ES-I3 (cell line): Measurements from ENCODE around the gene PLCG1.

ENCODE experiments used
- H3K36me3 ChIP-seq: 2 replicates; pipeline ENCODE4 v1.6.1; 2013; ENCODE audit warnings: mild to moderate bottlenecking, low read length, control low read depth, moderate library complexity; ENCODE audit not compliant: insufficient read depth
- H3K4me1 ChIP-seq: 2 replicates; pipeline ENCODE4 v1.6.1; 2013; ENCODE audit warnings: mild to moderate bottlenecking, control low read depth, low read length; ENCODE audit not compliant: insufficient read depth
- H3K9ac ChIP-seq: 2 replicates; pipeline ENCODE4 v1.6.1; 2013; ENCODE audit warnings: low read depth, mild to moderate bottlenecking, low read length, moderate library complexity
- H3K9me3 ChIP-seq: 2 replicates; pipeline ENCODE4 v1.6.1; 2013; ENCODE audit warnings: mild to moderate bottlenecking, low read length, moderate library complexity; ENCODE audit not compliant: control insufficient read depth, insufficient read depth

The PLCG1 gene

DNA sequence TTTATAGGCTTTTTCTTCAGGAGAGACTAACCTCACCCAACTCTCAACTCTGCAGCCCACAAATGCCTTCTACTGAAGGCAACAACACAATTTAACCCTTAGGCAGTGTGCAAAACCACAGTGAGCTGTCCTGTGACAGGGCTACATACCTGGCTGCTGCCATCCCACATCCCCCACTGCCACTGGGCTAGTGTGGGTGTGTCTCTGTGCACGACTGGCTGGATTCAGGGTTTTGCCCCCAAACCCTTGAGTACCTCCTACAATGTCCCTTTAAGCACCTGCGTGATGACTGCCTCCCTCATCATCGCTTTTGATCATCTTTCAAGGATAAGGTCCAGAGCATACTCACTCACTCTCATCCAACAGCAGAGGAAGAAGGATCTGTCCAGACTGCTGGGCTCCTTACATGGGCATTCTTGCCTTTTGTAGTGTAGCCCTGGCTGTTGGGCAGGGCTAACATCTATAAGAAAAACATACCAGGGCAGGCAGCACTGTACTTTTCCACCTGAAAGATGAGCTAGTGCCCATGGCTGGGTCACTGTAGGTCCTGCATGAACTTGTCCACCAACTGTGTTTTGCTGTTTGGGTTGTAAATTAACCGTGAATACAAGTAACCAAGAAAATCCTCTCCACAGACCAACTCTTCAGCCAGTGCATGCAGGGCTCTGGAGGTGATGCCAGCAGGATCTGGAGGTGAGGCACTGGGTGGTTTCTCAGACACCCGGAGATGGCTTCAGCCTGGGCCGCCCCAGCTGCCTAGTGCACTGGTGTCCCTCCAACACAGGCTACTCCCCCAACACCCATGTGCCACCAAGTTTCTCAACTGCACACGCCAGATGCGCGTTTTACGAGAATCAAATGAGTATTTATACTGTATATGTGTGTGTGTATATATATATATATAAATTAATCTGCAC is 45.2 kb downstream of the PLCG1 start:
- H3K4me1 ChIP-seq, result no peaks in the 10 kb centered on the region; the same call in 1 of the 2 replicates
- no peaks in the 10 kb centered on the region for H3K36me3 ChIP-seq
- H3K9ac ChIP-seq, result no peak overlapping the region
- H3K9me3 ChIP-seq, result no peaks in the 10 kb centered on the region; the same call in 1 of the 2 replicates

DNA sequence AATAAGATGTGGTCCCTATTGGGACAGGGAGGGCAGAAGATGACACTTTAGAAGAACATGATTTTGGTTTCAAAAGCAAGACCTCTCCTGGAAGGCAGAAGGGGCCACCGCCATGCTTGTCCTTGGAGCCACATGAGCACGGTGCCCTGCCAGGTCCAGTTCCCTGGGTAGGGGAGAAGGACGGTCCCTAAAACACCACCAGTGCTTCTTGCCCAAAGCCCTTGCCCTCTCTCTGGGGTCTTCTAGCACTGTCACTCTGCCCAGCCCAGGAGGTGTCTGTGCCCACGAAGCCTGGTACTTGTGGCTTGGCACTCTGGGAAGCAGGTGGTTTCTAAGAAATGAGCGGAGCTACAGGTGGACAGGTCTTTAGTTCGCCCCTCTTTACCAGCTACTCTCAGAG is 46.0 kb downstream of the PLCG1 start:
- Histone ChIP-seq H3K9me3 (no peaks in the 10 kb centered on the region; the same call in 1 of the 2 replicates), H3K9ac (no peak overlapping the region), H3K4me1 (no peaks in the 10 kb centered on the region), H3K36me3 (no peaks in the 10 kb centered on the region)

DNA sequence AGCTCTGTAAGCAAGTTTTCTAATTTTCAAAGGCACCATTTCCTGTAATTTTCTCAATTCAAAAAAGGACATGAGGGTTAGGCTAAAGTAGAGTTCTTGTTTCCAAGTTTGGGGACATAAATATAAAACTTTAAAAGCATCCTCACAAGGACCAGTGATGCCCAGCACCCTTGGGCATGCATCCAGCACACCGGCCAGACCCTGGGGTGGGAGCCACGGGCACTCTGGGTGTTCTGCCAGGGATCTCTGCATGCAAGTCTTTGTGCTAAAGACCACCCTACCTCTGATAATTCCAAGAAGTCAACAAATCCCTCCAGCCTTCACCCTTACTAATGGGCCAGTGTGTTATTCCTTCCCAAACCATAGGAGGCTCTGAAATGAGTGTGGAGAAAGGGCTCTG is 46.5 kb downstream of the PLCG1 start:
- no peaks in the 10 kb centered on the region for H3K36me3 ChIP-seq
- H3K9me3 ChIP-seq, result no peaks in the 10 kb centered on the region; the same call in 1 of the 2 replicates
- no peaks in the 10 kb centered on the region for H3K4me1 ChIP-seq
- H3K9ac ChIP-seq, result no peak overlapping the region

DNA sequence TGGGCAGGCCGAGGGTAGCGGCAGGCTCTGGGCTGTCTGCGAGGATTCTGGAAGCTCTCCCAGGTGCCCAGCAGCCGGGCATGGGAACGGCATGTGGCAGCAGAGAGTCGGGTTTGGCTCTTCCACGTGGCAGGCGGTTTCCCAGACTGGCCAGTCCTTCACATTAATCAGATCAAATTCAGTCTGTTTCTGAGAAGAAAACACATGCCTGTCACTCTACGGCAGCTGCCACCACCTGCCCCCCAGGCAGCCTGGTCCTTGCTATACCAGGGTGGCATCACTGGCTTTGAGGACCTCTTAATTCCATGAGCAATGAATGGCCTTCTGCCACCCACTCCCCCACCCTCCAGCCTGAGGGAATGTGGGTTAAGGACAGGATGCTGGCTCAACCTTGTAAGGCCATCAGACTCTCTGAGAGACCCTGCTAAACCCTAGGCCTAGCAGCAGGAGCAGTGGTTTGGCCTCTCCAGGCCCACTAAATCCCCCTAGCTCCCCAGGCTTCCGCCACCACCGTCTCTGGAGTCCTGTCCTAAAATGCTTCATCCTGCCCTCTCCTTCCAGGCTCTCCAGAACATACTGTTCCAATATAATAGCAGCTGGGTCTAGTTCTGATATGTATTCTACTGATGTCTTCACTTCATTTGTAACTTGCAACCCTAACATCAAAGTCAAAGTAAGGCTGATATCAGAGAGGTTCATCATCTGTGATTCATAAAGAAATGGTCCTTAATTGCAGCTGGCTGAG is 47.8 kb downstream of the PLCG1 start:
- Histone ChIP-seq H3K9ac (no peak overlapping the region), H3K4me1 (no peaks in the 10 kb centered on the region), H3K36me3 (no peaks in the 10 kb centered on the region), H3K9me3 (no peaks in the 10 kb centered on the region; the same call in 1 of the 2 replicates)

DNA sequence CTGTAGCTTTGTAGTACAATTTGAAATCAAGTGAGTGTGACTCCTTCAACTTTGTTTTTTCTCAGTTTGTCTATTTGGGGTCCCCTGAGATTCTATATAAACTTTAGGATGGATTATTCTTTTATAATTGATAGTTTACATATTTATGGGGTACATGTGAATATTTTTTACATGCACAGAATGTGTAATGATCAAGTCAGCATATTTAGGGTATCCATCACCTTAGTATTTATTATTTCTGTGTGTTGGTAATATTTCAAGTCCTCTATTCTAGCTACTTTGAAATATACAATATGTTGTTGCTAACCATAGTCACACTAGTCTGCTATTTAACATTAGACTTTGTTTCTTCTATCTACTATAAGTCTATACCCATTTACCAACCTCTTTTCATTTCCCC is 50.3 kb downstream of the PLCG1 start:
- H3K4me1 ChIP-seq, result no peaks in the 10 kb centered on the region
- H3K9ac ChIP-seq, result no peak overlapping the region
- H3K9me3 ChIP-seq, result no peaks in the 10 kb centered on the region; the same call in 1 of the 2 replicates
- H3K36me3 ChIP-seq, result no peaks in the 10 kb centered on the region

DNA sequence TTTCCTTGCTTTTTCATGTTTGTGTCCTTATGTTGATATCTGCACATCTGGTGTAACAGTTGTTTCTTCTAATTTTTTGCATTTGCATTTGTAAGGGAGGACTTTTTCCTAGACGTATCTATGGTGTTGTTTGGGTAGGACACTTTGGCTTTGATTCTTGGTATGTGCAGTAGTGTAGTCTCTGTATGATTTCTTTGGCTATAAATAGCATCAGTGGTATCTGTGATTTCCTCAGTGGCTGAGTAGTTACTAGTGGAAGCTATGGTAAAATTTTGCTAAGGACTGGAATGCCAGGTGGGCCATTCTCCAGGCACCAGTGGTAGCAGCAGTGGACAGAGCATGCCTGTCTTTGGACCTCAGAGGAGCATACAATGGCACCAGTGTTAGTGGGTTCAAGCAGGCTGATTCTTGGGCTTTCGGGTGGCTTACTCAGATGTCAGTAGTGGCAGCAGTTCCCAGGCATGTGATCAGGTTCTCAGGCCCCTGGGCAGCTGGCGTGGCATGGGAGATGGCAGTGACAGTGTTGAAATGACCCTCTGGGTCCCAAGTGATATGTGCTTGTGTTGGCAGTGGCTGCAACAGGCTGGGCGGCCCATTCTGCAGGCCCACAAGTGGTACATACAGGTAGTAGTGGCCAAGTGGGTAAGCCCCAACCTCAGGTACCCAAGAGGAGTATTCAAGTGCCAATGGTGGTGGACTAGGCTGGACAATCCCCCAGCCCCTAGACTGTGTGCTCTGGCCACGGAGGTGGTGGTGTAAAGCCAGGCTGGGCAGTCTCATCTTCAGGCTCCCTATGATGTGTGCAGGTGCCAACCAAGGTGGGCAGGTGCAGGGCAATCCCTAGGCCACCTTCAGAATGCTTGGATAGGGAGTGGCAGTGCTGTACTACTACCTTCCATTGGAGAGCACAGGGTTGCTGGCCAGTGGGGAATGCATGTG is 54.5 kb downstream of the PLCG1 start:
- Histone ChIP-seq H3K9me3 (peaks cover 2% of the 10 kb centered on the region; the same call in 1 of the 2 replicates), H3K4me1 (no peaks in the 10 kb centered on the region), H3K9ac (no peak overlapping the region), H3K36me3 (no peaks in the 10 kb centered on the region)

DNA sequence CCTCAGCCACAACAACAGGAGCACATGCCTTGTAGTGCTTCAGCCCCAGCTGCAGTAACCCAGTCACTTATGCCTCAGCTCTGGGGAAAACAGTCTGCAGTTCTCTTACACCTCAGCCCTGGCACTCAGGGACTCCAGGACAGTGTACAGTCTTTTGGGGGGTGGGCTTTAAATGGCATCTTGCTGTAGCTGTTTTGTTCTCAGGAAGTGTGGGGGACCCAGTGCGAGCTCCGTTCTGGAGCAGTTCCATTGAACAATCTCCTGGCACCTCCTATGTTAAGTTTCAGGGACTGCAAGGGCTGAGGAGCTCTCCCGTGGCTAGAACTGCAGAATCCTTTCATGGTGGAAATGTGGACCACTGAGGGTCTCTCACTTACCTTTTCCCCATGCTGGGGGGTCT is 55.2 kb downstream of the PLCG1 start:
- no peaks in the 10 kb centered on the region for H3K36me3 ChIP-seq
- no peak overlapping the region for H3K9ac ChIP-seq
- no peaks in the 10 kb centered on the region for H3K4me1 ChIP-seq
- H3K9me3 ChIP-seq, result peaks cover 3% of the 10 kb centered on the region; the same call in 1 of the 2 replicates

DNA sequence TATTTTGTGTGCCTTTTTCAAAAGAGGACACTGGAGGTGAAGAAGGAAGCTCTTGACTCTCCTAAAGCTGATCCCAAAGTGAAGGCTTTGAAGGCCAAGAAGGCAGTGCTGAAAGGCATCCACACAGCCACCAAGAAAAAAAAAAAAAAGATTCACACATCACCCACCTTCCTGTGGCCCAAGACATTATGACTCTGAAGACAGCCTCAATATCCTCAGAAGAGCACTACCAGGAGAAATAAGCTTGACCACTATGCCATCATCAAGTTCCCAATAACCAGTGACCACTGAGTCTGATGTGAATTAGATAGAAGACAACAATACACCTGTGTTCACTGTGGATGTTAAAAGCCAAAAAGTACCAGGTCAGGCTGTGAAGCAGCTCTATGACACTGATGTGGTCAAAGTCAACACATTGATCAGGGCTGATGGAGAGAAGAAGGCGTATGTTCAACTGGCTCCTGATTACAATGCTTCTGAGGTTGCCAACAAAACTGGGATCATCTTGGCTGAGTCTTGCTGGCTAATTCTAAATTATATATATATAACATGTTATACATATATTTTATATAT is 59.4 kb downstream of the PLCG1 start:
- Histone ChIP-seq H3K4me1 (no peaks in the 10 kb centered on the region), H3K9ac (no peak overlapping the region), H3K9me3 (peaks cover 10% of the 10 kb centered on the region; the same call in 1 of the 2 replicates), H3K36me3 (peaks cover 3% of the 10 kb centered on the region; the same call in 1 of the 2 replicates)

DNA sequence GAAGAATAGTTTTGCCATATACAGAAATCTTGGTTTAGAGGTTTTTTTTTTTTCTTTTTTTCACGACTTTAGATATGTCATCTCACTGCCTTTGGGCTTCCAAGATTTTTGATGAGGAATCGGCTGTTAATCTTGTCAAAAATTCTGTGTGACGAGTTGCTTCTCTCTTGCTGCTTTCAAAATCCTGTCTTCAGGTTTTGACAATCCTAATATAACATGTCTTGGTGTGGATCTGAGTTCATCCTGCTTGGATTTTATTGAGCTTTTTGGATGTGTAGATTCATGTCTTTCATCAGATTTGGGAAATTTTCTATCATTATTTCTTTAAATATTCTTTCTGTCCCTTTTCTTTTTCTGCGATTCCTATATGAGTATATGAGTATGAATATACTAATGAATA is 61.1 kb downstream of the PLCG1 start:
- no peak overlapping the region for H3K9ac ChIP-seq
- H3K36me3 ChIP-seq, result peaks cover 3% of the 10 kb centered on the region; the same call in 1 of the 2 replicates
- no peaks in the 10 kb centered on the region for H3K4me1 ChIP-seq
- peaks cover 10% of the 10 kb centered on the region; the same call in 1 of the 2 replicates for H3K9me3 ChIP-seq

DNA sequence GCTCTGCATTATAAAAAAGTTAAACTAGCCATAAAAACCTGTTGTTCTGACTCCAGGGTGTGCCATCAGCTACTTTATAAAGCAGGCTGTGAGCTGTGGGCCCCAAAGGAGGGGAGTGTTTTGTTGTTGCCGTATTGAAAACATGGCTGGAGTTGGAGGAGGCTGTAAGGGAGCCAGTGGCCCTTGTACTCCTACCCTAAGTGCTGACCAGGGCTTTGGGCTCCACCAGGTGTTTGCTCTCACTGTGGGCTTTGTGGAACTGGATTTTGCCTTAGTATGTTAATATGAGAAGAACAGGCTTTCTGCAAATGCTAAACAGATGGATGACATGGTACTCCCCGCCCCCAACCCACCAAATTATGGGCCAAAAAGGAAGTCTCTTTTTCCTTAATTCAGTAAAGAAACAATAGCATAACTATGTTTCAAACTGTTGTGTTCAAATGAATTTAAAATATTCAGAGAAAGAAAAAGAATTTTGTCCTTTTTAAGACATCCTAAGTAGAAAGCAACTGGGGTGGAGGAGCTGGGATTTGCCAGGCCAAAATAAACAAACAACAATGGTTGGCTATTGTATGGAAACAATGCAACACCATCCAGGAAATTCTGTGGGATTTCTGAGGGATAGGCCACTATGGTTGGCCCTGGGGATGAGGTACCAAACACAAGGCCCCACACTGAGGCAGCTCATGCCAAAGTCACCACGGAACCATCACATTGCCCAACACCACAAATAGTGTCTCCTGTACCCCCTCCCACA is 63.3 kb downstream of the PLCG1 start:
- H3K9me3 ChIP-seq, result peaks cover 10% of the 10 kb centered on the region; the same call in 1 of the 2 replicates

DNA sequence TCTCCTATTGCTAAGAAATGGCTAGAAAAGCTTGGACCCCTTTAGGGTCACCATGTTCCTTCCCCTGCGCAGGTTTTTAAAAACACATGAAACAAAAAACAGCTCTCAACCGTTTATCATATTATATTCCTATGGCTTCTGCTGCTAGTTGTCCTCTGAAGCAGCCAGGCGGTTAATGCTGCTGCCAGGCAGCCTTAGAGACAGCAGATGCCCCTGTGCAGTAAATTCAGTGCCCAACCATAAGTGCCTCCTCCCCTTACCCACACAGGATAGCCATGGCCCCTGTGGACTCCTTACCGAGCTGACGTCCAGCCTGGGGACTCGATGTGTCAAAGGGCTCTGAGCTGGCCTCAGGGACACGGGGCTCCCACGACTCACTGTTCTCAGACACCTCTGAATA is 64.4 kb downstream of the PLCG1 start:
- H3K9me3 ChIP-seq, result peaks cover 9% of the 10 kb centered on the region; the same call in 1 of the 2 replicates
- no peaks in the 10 kb centered on the region for H3K4me1 ChIP-seq
- H3K9ac ChIP-seq, result no peak overlapping the region
- H3K36me3 ChIP-seq, result peaks cover 3% of the 10 kb centered on the region; the same call in 1 of the 2 replicates

More for the DNA sequence above, 63.3 kb downstream of the PLCG1 start:
- H3K9ac ChIP-seq, result no peak overlapping the region
- H3K4me1 ChIP-seq, result no peaks in the 10 kb centered on the region
- peaks cover 3% of the 10 kb centered on the region; the same call in 1 of the 2 replicates for H3K36me3 ChIP-seq

DNA sequence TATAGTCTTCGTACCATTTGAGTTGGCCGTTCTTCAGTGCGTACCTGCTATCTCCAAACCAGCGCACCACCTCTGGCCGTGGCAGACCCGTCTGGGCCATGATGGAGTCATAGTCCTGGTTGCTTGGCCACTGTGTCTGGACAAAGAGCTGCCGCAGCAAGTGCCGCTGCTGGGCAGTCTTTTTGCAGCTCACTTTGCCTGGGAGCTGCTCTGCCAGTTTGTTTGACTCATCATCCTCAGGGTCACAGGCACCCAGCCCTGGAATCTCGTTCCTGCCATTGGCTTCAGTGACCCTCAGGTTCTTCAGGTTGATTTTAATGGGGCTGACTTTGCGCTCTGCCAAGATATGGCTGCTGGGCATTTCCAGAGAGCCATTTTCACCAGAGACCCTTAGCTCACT is 65.1 kb downstream of the PLCG1 start:
- Histone ChIP-seq H3K9me3 (peaks cover 7% of the 10 kb centered on the region; the same call in 1 of the 2 replicates), H3K9ac (no peak overlapping the region), H3K36me3 (peaks cover 3% of the 10 kb centered on the region; the same call in 1 of the 2 replicates), H3K4me1 (no peaks in the 10 kb centered on the region)

DNA sequence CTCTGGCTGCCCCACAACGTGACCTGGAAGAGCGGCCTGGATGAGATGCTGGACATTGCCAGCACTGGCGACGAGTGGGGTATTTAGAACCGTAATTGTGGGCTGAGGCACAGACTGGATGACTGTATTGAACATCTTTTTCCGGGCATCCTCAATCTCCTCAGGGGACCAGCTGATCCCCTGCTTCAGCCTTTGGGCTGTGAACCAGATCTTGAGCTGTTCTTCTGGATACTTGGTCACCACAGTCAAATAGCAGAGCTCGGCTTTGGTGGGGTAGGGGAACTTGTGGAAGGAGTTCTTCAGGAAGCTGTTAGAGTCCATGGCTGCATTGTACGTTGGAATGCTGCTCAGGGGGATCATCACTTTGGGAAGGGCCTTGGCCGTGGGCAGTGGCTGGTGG is 66.3 kb downstream of the PLCG1 start:
- H3K9ac ChIP-seq, result no peak overlapping the region
- H3K4me1 ChIP-seq, result no peaks in the 10 kb centered on the region
- peaks cover 7% of the 10 kb centered on the region; the same call in 1 of the 2 replicates for H3K9me3 ChIP-seq
- H3K36me3 ChIP-seq, result peaks cover 3% of the 10 kb centered on the region; the same call in 1 of the 2 replicates
